Limb (tissue), 2 donors: ENCODE data around the gene SLC1A2.
"Not testable (repeated sequence)": the region's sequence is repeated elsewhere in the genome, so short reads cannot be mapped to it uniquely, and the experiment has no call there.

Experiments
- DNase-seq, 2 donors: peaks; one replicate each; pipeline ENCODE4 v3.0.0-alpha.2; 2016; ENCODE audit errors: extremely low spot score in 2 of 2

SLC1A2 gene

DNA sequence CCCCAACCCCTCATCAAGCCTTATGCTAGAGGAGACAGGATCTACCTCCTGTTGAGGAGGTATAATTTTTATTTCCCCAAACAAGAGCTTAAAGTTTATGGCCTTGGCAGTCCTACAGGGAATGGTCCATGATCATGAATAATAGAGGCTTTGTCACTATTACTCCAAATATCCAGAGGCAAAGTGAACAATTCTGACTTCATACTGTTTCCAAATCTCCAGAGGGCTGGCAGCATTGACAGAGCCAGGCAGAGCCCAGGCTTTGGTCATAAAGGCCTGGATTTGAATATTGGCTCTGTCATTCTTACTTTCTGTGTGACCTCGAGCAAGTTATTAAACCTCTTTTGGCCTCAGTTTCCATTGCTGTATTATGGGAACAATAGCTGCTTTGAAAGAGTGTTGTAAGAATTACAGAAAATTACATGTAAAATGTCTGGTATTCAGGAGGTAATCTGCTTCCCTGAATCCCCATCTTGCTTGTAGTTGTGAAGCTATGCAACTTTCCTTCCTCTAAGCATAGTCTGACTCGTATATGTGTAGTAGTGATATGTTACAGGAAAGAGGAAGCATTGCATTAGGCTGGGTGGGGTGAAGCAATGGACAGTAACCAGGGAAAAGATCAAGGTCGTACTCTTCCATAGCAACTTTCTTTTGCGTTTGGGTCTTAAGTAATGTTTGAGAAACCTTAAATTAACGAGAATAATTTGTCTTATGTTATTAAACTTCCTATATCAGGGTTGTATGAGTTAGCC, 191.6 kb downstream of the SLC1A2 start:
- DNase-seq: no peak

DNA sequence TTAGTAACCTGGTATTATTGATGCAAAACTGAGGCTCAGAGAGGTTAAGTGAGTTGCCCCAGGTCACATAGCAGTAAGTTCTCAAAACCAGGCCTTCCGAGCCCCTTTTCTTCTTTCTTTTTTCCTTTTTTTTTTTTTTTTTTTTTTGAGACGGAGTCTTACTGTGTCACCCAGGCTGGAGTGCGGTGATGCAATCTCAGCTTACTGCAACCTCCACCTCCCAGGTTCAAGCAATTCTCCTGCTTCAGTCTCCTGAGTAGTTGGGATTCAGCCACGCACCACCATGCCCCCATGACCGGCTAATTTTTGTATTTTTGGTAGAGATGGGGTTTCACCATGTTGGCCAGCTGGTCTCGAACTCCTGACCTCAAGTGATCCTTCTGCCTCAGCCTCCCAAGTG, 192.6 kb downstream of the SLC1A2 start:
- DNase-seq: not testable (repeated sequence)

DNA sequence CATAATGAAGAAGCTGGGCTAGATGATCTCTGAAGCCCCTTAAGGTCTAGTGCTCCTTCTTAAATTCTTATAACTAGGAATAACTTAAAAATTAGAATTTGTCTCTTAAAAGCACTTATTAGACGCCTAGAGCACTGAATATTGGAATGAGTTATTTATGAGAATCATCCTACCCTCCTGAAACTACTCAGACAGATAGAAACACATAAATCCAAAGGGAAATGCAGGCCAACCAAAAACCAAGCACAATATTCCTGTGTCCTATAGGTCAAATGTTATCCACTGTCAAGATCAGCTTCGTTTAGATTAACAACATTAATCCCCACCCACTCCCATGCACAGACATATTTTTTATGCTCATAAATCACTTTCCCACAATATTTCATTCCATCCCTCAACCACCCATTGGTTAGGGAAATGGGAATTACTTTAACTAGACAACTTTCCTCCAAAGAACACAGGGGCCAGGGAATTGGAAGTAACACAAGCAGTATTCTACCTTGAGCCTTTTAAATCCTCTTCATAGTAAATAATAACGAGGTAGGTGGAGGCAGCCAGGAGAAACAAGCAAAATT, 193.3 kb downstream of the SLC1A2 start:
- no peak for DNase-seq

DNA sequence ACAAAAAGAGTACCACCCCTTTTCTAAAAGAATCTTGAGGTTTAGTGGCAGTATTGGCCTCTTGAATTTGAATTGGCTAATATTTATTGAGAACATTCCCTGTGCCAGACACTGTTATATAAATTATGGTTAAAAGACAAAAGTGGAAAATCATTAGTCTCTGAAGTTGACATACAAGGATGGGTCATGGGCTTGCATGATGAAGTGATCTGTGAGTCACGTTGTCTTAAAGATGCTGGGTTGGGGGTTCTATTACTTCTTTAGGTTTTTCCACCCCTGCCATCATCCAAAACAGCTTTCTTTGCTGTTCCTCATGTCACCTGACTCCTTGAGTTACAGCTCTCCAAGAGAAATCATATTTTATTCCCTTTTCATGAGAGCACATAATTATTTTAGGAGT, 195.4 kb downstream of the SLC1A2 start:
- DNase-seq: peak in 1 of 2 donors; percentile 11

DNA sequence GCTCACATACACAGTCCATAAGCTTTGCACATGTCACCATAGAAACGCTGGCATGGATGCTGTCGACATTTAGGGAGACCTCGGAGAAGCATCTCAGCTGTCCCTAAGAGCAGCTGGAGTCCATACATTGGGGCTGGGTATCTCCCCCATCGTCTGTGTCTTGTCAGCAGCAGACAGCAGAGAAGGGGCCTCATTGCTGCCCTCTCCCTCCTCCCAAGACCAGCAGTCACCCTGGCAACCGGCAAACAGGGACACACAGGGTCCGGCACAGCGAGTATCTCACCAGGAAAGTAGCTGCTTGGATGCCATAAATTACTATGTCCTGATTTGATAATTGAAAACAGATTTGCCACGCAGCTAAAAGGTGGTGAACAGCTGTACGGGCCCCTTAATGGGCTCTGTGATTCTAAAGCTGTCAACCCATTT, 196.0 kb downstream of the SLC1A2 start:
- peak; percentile 80 to 90 for DNase-seq

DNA sequence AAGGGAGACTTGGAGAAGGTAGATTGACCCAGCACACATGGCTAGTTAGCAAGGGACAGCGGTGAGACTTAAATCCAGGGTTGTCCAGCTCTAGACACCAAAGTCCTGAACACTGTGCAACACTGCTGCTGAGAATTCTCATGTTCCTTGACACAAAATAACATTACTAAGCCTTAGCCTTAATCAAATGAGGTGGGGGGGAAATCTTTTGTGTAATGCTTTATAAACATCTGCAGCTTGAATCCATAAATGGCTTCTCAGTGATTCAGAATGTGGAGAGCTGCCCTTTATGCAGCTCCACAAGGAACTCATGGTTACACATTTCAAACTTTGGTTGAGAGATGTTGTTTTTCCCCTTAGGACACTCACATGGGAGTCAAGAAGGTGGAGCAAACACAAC, 200.4 kb downstream of the SLC1A2 start:
- no peak for DNase-seq

DNA sequence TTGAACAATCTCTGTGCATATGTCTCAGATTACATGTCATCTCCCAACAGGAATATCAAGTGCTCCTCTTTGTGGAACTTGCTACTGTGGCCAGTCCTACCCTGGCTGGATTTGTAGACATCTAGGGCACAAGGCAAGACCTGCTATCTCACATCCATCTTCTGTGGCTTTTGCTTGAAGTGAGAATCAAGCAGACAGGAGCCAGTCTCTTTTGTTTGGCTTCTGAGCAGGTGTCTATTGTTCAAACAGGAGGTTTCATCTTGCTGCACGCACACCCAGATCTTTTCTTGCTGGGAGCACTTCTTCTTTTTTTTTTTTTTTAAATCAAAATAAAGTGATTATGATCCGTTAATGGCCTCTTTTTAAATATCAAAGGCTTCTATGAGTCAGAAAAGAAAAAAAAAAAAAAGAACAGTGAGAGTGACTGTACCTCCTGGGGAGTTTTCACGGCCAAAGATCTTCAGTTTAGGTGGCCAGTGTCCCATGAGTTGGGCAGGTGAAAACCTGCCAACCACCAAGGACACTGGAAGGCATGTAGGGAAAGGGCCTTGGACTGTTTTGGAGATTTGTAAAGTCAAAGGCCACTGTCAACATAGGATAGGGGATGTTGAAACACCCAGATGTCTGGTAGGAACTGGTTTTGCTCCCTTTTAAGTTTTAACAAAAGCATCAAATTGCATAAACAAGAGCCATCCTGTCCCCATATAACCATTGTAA, 202.2 kb downstream of the SLC1A2 start:
- no peak for DNase-seq

DNA sequence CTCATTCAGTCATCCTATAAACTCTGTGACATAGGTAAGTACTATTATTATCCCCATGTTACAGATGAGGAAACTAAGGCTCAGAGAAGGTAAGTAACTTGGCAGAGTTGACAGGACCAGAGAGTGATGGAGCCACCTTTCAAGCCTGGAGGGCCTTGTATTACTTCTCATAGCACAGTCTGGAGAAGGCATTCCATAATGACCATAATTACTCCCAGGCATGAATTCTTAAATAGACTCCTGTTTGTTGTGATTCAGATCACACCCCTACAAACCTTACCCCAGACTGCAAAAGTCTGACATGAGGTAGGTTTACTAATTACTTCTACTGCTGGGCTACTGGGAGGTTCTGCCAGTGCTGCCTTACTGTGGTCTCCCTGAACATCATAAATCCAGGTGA, 203.4 kb downstream of the SLC1A2 start:
- DNase-seq: no peak

DNA sequence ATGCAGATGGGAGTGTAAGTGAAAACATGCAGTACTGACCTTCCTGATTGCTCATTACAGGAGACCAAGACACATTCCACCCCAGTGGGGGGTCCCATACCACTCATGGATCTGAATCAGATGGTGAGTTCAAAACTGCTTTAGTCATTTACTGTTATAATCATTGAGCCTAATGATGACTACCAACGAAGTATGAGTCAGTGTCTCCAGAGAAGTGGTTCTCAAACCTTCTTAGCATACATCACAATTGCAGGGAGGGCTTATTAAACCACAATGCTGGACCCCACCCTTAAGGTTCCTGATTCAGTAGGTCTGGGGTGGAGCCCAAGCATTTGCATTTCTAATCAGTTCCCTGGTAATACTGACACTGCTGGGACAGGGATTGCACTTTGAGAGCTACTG, 204.6 kb downstream of the SLC1A2 start:
- DNase-seq: no peak

DNA sequence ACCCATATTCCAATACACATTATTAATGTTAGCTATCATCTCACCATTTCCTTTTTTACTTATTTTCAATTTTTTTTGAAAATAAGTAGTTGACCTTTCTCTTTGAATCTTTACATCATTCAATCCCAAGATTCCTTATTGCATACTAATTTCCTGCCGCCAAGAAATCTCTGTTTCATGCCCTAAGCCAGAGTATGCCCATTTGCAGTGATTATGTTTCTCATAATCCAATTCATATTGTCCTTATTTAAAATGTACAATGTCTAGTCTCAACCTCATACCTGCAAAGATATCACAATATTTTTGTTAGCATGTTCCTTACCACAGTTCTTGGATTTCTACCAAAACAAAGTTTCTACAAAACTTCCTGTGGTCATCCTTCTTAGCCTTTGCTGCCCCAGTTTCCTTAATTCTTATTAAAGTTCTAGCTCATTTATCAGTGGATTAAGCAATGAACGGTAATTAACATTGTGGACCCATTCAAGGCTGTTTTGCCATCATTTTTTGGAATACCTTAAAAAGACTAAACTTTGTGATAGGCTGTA, 205.1 kb downstream of the SLC1A2 start:
- DNase-seq: no peak

DNA sequence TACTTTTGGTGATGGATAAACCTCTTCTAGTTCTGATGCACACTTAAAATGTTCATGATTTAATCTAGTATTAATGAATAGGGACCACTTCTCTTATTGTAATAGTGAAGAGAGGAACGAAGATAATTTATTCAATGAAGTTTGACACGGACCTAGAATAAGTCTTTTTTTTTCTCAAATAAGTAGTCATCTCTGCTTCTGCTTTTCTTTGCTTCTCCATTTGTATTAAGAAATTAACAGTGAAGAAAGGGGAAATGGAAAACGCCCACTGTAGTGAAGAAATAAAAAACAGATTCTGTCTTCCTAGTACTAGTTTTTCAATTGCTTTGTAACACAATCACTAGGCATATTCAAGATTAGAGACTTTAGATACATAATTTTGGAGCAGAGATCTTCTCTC, 207.4 kb downstream of the SLC1A2 start:
- no peak for DNase-seq

DNA sequence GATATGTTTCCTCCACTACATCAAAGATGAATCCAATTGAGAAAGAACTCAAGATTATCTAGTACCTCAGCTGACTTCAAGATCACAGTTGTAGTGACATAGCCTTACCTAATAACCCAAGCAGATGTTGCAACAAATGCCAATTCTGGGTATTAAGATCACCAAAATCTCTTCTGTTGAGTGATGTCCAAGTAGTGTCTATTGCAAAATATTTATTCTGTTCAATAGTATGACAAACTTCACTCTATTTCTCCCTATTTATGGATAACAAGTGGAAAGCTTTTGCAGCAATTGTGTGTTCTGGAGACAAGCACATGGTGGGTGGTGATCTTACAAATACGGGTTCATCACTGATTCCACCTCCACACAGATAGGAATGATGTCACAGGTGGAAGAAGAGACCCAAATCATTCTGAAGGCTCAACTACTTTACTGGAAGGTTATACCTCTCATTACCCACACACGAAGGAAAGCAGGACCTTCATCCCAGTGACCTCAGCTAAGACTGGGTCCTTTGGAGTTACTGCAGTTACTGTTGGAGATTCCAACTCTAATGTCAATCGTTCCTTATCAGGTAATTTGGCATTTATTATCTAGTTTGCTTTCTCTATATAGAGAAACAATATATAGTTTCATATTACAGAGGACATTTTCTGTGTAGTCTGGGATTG, 208.3 kb downstream of the SLC1A2 start:
- DNase-seq: no peak

DNA sequence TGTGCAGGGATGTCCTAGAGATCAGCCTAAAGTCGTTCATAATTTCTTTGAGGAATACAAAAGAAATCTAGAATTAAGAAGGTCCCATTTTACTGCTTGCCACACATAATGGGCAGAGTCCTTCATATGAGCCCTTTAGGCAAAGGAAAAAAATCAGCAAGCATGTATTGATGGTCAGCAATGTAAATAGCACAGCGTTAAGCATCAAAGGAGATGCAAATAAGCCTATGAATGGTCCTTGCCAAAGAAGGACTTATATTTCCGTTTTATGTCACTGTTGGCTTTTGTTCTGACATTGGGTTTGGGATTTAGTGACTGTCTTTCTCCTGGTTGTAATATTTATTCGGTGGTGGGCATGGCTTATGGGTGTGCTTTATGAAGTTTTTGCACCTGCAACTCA, 210.6 kb downstream of the SLC1A2 start:
- DNase-seq: no peak

DNA sequence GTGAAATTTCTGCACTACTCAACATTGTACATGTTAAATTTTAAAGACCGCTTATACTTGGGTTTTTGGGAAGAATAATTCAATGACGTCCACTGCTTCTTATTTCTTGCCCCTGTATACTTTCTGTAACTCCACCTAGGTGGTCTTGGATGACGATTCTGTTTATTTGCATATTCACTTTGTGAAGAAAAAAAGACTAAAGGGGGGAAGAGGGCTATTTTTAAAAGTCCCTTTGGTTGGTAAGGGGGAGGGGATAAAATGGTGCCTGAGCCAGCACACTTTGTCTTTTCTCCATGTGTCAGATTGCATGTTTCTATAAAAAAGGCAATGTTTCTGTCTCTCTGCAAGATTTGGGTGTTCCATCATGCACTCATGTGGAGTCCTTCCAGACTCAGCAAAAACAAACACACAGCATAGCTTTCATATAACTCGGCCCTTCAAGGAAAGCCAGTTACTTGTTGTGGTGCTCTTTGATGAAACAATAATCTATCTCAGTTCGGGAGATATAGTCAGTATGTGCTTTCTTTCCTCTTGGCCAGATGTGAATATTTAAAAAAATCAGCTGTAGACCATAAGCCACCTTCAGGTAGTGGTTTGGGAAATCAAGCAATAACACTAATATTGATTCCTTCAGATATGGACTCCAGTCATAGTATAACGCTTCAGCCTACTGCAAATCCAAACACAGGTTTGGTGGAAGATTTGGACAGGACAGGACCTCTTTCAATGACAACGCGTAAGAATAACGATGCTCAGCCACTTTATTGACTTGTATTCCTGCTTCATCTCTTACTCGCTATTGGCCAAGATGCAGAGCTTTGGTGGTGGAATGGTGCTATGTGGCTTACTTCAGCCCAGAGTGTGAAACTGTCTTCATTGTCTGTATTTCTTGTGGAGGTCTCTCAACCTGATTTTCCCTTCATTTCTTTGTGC, 211.6 kb downstream of the SLC1A2 start:
- no peak for DNase-seq

DNA sequence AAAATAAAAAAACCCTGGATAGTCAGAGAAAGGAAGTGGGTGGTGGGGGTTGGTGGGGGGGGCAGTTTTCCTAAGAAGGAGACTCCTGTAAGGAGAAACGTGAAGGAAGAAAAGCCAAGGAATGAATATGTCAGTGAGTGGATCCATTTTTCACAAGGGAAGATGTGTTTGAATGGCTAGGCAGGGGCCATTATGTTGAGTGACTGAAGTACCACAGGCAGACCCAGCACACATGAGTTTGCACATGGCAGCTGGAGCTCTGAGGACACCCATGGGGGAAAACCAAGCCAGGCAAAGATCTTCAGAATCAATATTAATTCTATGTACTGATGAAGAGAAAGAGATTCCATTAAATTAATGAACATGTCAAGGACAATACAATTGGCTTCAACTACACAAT, 212.7 kb downstream of the SLC1A2 start:
- no peak for DNase-seq

DNA sequence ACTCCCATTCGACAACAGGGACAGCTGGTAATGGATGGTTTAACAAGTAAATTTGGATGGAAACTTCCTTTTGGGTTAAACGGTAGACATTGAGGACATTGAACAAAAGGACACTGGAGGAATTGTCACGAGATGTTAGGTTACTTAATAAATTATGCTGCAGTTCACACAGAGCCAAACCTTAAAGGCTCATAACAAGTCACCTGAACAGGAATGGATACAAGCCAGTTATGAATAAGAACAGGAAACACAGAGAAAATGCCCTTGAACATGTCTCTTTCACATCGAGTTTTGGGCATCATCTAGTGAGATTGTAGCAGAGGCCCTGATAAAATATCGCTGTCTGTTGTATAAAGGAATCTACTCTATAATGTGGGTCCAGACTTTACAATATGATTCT, 214.7 kb downstream of the SLC1A2 start:
- no peak for DNase-seq
